Activated CD8-positive, alpha-beta memory T cell treated with anti-CD3 and anti-CD28 coated beads, Interleukin-2, amount 50 U/mL, for 1 hour (primary cell): ENCODE results near the gene ARFGAP1.
"Not testable (repeated sequence)": the region's sequence is repeated elsewhere in the genome, so short reads cannot be mapped to it uniquely, and the experiment has no call there.

Source experiments
- DNase-seq: peaks from one replicate; pipeline ENCODE4 v3.0.0-alpha.2; 2020; ENCODE audit errors: extremely low read depth

The ARFGAP1 gene

DNA sequence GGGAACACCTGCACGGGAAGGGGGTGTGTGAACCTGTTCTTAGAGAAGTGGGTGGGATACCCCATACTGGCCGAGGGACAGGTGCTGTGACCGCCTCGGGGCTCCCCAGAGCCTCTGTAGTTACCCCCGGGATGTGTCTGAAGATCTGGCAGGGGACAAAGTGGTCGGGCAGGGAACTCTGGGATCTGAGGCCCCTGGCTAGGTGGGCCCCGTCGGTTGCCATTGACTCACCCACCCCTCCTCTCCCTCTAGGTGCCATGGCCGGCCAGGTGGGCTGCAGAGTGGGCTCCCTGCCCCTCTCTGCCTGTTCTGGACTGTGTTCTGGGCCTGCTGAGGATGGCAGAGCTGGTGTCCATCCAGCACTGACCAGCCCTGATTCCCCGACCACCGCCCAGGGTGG, 32.6 kb upstream of the ARFGAP1 start:
- no peak for DNase-seq

GRCh38 chr20:63241272-63241671, 31.3 kb upstream of the ARFGAP1 start:
- no peak for DNase-seq

DNA sequence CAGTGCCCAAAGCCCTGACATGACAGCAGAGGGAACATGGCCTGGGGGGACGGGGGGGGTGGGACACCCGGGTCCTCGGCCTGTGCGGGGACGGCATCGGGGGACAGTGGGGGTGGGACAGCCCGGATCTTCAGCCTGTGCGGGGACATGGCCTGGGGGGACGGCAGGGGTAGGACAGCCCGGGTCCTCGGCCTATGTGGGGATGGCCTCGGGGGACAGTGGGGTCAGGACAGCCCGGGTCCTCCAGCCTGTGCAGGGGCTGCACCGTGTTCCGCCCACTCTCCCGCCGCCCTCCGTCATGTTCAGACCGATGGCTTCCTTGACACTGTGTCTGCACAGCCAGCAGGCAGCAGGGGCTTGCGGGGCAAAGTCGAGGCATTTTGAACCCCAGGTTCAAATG, 29.9 kb upstream of the ARFGAP1 start:
- no peak for DNase-seq

GRCh38 chr20:63243604-63244247, 28.9 kb upstream of the ARFGAP1 start:
- no peak for DNase-seq

GRCh38 chr20:63244468-63244867, 28.1 kb upstream of the ARFGAP1 start:
- DNase-seq, result no peak

DNA sequence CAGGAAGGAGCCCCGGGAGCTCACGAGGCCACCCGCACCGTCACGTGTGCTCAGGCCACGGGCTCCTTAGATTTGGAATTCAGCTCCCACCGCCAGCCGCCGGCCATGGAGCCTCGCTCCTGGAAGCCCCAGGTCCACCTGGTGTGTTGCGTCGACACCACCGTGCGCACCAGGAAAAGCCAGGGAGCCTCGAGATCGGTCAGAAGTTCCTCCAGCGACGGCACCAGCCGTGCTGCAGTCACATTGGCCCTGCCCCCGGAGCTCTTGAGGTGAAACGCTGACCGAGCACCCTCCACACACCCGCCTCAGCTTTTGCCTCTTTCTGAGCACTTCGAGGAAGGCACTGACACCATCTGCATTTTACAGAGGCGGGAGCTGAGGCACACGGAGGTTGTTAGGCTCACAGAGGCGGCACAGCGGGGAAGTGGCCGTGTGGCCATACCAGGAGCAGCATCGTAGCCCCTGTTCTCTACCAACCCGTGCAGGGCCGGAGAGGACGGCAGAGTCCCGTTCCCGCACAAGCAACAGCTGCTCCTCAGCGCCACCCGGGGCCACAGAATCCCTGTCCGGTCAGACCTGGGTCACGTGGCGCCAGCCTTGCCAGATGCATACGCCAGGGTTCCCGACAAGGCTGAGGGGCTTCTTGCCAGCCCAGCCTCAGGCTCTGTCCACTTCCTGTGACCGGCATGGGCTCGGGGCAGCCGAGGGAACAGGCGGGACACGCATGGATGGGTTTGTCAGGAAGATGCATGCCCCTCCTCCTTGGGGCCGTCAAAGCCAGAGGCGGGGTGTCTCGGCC, 25.9 kb upstream of the ARFGAP1 start:
- no peak for DNase-seq

- no peak for DNase-seq
Observed at GRCh38 chr20:63247671-63248228, 24.9 kb upstream of the ARFGAP1 start.

GRCh38 chr20:63248835-63249591, 23.6 kb upstream of the ARFGAP1 start:
- DNase-seq, result no peak

DNA sequence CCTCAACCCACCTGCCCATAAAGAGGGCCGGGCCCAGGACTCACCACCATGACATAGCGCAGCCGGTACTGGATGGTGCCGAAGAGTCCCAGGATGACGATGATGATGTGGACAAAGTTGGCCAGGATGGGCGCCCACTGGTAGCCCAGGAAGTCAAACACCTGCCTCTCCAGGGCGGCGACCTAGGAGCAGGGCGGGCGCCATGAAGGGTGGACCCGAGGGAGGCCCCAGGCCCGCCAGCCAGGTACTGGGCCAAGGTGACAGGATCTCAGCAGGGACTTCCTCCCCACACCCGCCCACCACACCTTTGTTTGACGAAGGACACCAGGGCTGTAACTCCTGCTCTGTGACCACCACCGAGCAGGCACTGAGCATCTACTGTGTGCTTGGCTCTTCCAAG, 22.7 kb upstream of the ARFGAP1 start:
- DNase-seq, result no peak

DNA sequence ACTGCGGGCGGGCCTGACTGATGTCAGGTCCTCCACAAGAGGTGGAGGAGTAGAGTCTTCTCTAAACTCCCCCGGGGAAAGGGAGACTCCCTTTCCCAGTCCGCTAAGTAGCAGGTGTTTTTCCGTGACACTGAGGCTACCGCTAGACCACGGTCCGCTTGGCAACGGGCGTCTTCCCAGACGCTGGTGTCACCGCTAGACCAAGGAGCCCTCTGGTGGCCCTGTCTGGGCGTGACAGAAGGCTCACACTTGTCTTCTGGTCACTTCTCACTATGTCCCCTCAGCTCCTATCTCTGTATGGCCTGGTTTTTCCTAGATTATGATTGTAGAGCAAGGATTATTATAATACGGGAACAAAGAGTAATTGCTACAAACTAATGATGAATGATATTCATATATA, 21.3 kb upstream of the ARFGAP1 start:
- DNase-seq, result not testable (repeated sequence)

DNA sequence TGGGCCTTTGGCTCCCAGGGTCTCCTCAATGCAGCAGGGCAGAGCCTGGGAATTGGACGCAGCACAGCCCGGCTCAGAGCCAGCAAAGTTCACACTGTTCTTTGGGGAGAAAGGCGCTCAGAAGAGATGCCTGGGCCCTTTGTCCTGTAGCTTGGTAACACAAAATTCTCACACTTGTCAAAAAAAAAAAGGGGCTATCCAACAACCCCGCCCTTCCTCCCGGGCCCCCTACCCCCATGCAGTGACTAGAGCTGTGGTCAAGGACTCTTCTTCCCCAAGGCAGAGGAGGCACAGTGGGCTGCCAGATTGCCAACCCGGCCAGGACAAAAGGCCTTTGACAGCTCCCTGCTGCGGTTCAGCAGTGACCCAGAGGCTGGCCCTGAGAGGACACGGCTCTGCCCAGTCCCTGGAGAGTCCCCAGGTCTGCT, 20.3 kb upstream of the ARFGAP1 start:
- DNase-seq, result no peak

DNA sequence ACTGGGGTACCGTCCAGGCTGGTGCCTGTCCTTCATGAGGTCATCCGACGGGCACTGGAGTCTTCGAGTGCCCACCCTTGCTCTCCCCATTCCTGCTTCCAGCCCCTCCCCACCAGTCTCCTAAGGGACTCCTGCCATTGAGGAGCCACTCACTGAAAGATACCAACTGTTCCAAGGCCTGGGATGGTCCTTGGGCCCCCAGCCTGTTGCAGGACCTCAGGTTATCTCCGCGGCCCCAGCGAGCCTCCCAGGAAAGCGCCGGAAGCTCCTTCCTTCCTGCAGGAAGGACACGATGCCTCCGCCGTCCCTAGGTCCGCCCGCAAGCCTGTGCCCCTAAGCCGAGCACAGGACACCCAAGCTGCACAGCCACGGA, 19.6 kb upstream of the ARFGAP1 start:
- DNase-seq, result no peak

GRCh38 chr20:63253438-63254231, 19.0 kb upstream of the ARFGAP1 start:
- no peak for DNase-seq

- DNase-seq, result no peak
Observed at GRCh38 chr20:63254232-63254605, 18.4 kb upstream of the ARFGAP1 start, which contains the start of gene NKAIN4. NKAIN4 (minus strand) TSS chr20:63254463; CDS start chr20:63254450, 13 bp downstream.

- DNase-seq, result no peak
Observed at GRCh38 chr20:63254606-63255384, 17.8 kb upstream of the ARFGAP1 start.

GRCh38 chr20:63255931-63256704, 16.5 kb upstream of the ARFGAP1 start:
- DNase-seq, result no peak

- no peak for DNase-seq
Observed at GRCh38 chr20:63256954-63257353, 15.7 kb upstream of the ARFGAP1 start.

GRCh38 chr20:63257629-63258028, 15.0 kb upstream of the ARFGAP1 start:
- no peak for DNase-seq

DNA sequence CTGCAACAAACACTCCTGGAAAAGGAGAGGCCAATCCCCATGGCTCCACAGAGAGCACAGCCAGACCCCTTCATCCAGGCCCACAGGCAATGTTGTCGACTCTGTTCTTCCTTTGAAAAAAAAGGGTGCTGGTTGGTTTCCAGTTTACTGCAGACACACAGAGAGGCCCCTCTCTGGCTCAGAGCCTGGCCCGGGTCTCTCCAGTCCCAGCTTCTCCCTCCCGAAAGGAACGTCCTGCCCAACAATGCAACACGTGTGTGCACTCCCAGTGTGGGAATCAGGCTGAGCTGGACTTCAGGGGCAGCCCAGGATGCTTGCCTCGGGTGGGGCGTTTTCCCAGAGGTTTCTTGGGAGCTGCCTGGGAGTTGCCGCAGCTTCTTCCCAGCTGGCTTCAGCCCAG, 13.8 kb upstream of the ARFGAP1 start:
- DNase-seq, result no peak
